UCSD-AML1 (cell line): ENCODE measurements around the gene ASF1B.

Source experiments
- DNase-seq: peaks from one replicate; lab custom pipeline; 2025; ENCODE audit not compliant: unreplicated experiment; lab: John Stamatoyannopoulos, UW

Gene ASF1B

DNA sequence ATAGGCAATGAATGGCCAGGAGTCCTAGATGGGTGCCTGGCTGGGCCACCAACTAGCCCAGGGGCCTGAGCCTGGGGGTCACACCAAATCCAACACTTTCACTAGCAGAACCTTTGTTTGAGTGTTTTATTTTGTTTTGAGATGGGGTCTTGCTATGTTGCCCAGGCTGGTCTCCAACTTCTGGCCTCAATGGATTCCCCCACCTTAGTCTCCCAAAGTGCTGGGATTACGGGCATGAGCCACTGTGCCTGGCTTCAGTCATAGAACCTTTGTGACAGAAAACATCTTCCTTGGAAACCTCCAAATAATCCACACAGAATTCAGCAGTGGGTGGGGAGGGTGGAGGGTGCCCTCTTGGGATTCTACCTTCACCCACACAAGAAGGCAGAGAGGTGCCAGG, 24.9 kb downstream of the ASF1B start:
- DNase-seq: no peak

GRCh38 chr19:14110650-14111049, 25.7 kb downstream of the ASF1B start:
- no peak for DNase-seq

- DNase-seq: no peak
Measured at GRCh38 chr19:14107581-14108461, 28.6 kb downstream of the ASF1B start.

DNA sequence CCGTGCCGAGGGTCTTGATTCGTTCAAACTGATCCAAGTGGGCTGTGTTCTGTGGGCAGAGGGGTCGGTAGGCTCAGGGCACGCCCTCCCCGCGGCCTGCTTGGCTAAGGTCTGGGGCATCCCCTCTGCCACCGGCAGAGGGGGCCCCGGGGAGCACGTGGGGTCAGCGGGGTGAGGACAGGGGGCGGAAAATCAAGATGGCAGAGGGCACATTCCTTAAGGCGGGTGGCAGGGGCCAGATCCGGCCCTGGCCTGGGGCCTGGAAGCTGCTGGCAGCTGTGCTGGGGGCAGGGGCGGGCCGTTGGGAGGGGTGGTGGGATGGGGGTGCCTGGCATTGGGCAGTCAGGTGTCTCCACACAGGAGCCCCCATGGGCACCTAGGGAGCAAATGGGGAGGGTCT, 29.5 kb downstream of the ASF1B start:
- DNase-seq: no peak

DNA sequence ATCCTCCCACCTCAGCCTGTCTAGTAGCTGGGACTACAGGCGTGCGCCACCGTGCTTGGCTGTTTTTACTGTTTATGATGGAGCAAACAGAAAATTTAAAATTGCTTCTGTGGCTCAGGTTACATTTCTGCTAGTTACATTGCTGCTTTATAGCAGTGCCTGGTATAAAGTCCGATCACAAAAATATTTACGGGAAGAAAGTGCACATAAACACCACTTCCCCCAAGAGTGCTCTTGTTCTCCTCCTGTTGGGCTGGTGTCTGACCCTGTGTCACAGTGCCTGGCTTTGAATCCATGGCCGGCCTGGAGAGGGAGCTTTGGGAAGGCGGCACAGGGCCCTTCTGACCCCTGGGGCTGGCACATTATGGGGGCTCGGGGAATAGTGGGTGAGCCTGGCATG, 30.7 kb downstream of the ASF1B start:
- DNase-seq: no peak

GRCh38 chr19:14103310-14103709, 33.1 kb downstream of the ASF1B start:
- no peak for DNase-seq

- no peak for DNase-seq
Measured at GRCh38 chr19:14102756-14103155, 33.6 kb downstream of the ASF1B start.

DNA sequence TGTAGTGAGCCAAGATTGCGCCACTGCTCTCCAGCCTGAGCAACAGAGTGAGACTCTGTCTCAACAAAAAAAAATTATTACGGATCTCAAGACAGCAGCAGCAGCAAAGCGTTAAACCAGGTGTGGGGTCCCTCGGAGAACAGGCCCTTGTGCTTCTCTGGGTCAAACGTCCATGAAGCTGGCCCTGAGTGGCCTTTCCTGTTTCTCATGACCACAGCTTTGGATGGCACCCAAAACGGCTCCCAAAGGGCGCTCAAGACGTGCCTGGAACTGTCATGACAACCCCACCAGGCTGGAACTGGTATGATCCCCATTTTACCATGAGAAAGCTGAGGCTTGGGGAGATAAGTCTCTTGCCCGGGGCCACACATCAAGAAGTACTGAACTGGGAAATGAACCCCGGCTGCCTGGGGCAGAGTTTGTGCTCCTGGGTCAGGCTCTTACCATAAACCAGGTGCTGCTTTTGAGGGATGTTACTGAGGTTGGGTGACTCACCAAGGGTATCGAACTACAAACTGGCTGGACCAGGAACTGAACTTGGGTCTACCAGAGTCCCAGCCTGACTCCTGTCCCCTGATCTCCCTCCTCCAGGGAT, 34.2 kb downstream of the ASF1B start:
- DNase-seq: no peak

GRCh38 chr19:14101003-14101545, 35.3 kb downstream of the ASF1B start:
- no peak for DNase-seq

GRCh38 chr19:14097532-14098151, 38.7 kb downstream of the ASF1B start:
- no peak for DNase-seq

GRCh38 chr19:14096272-14096992, 40.0 kb downstream of the ASF1B start:
- no peak for DNase-seq

- DNase-seq: no peak
Measured at GRCh38 chr19:14094854-14095253, 41.5 kb downstream of the ASF1B start.

- no peak for DNase-seq
Measured at GRCh38 chr19:14093117-14093823, 43.1 kb downstream of the ASF1B start.

DNA sequence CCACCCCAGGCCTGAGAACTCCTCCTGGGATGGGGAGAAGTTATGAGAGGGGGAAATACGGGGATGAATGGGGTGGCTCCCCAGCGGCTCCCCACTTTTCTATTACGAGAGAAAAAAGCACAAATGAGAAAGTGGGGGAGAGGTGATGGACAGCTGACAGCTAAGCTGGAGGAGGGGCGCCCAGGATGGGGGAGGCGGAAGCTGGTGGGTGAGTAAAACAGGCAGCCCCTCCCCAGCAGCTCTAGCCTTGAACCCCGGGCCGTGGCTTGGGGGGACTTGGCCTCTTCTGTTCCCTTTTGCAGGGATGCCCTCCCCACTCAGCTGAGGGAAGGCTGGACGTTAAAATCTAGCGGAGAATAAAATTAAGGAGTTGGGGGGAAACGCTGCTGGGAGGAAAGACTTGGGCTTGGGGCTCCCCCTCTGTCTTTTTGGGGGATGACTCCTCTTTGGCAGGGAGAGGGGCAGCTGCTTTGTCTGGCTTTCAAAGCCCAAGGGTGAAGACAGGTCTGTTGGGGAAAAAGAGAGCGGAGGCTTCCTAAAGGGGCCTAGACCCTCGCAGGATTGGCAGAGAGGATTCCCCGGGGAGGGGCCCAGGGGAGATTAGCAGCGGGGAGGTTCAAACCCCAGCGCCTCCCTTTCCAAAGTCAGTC, 44.5 kb downstream of the ASF1B start:
- DNase-seq: no peak

DNA sequence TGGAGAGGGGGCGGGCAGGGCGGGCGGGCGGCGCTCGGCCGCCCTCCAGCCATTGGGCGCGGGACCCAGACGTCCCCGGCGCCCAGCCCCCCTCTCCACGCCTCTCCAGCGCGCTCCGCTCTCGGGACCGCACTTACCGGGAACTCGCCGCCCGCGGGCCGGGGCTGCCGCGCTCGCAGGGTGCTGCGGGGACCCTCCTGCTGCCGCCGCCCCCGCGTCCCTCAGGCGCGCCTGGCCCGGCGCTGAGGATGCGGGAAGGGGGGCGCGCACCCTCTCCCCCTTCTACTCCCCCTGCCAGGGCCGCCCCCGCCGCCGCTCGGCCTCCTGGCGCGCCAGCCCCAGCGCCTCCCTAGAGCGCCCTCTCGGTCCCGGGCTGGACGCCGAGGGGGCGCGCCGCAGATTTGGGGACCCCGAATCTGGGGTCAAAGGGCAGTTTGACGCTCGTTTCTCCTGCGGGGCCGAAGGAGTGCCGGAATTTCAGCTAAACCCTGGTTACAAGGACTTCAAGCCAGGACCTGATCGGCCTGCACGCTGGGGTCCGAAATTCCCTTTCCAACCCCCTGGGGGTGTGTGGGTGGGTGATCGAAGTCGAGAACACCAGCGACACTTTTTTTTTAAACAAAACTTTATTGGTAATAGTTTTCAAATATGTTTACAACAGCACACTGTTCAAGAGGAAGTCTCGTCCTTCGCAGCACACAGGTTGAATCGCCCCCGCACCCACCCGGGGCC, 45.1 kb downstream of the ASF1B start:
- DNase-seq: peak; percentile 89

- DNase-seq: peak; percentile 89
Measured at GRCh38 chr19:14090509-14091080, 45.8 kb downstream of the ASF1B start, which contains the start of gene SAMD1. SAMD1 (minus strand) TSS chr19:14090751.

- peak; percentile 58 for DNase-seq
Measured at GRCh38 chr19:14089662-14090508, 46.5 kb downstream of the ASF1B start.

DNA sequence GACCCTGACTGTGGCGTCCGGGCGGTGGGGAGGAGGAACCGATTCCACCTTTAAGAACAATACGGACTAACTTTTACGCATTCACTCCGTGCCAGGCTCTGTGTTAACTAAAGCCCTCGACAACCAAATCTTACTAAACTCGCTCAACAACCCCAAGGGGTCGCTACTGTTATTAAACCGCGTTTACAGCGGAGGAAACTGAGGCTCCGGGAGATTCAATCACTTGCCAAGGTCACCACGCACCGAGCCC, 47.1 kb downstream of the ASF1B start:
- no peak for DNase-seq
